ENCODE data around the gene EVL.
A peak's percentile ranks its signal among the peaks of the same experiment; 100 is the strongest.
"Not testable (repeated sequence)": the region's sequence is repeated elsewhere in the genome, so short reads cannot be mapped to it uniquely, and the experiment has no call there.

EVL gene

GRCh38 chr14:100039903-100040302, 25.3 kb upstream of the EVL start:
- no peak for DNase-seq

GRCh38 chr14:100041271-100041670, 24.0 kb upstream of the EVL start:
- no peak for DNase-seq

GRCh38 chr14:100042286-100042685, 22.9 kb upstream of the EVL start:
- DNase-seq, result no peak

GRCh38 chr14:100045642-100046344, 19.4 kb upstream of the EVL start:
- DNase-seq, result no peak

GRCh38 chr14:100047600-100047999, 17.6 kb upstream of the EVL start:
- DNase-seq, result no peak

- no peak for DNase-seq
These were observed 16.4 kb upstream of the EVL start for GRCh38 chr14:100048786-100049185.

- no peak for DNase-seq
These were observed 16.0 kb upstream of the EVL start for GRCh38 chr14:100049220-100049619.

GRCh38 chr14:100051103-100051502, 14.1 kb upstream of the EVL start:
- no peak for DNase-seq

- no peak for DNase-seq
These were observed 13.7 kb upstream of the EVL start for GRCh38 chr14:100051543-100051942.

- DNase-seq, result no peak
These were observed 12.4 kb upstream of the EVL start for GRCh38 chr14:100052819-100053218.

GRCh38 chr14:100054316-100055075, 10.7 kb upstream of the EVL start:
- DNase-seq, result no peak

- DNase-seq, result no peak
These were observed 8.8 kb upstream of the EVL start for GRCh38 chr14:100056431-100056830.

GRCh38 chr14:100056964-100057795, 8.0 kb upstream of the EVL start:
- DNase-seq, result no peak

GRCh38 chr14:100058777-100059437, 6.3 kb upstream of the EVL start:
- DNase-seq, result no peak

GRCh38 chr14:100059438-100059781, 5.8 kb upstream of the EVL start:
- no peak for DNase-seq

- no peak for DNase-seq
These were observed 4.5 kb upstream of the EVL start for GRCh38 chr14:100060760-100061159.

GRCh38 chr14:100062590-100062989, 2.6 kb upstream of the EVL start:
- DNase-seq, result no peak

- DNase-seq, result no peak
These were observed 1.8 kb upstream of the EVL start for GRCh38 chr14:100063314-100063941.

- not testable (repeated sequence) for DNase-seq
These were observed 708 bp upstream of the EVL start for GRCh38 chr14:100064335-100065092.

- peak; percentile 74 for DNase-seq
These were observed 836 bp downstream of the EVL start for GRCh38 chr14:100065942-100066574.

- no peak for DNase-seq
These were observed 1.7 kb downstream of the EVL start for GRCh38 chr14:100066962-100067361.

Data from activated CD4-positive, alpha-beta T cell treated with anti-CD3 and anti-CD28 coated beads, Interleukin-2, amount 50 U/mL, for 1 hour (primary cell).